Stimulated activated CD8-positive, alpha-beta memory T cell treated with anti-CD3 and anti-CD28 coated beads, Interleukin-4, amount 100 ng/mL, for 4 hours (primary cell): Measurements from ENCODE around the gene MRPL42.
"Not testable (repeated sequence)": the region's sequence is repeated elsewhere in the genome, so short reads cannot be mapped to it uniquely, and the experiment has no call there.

Experiments
- DNase-seq, 2 donors: peaks; one replicate each; pipeline ENCODE4 v3.0.0-alpha.2; 2020; ENCODE audit warnings: low read depth in 2 of 2, low spot score in 1 of 2

Gene MRPL42

DNA sequence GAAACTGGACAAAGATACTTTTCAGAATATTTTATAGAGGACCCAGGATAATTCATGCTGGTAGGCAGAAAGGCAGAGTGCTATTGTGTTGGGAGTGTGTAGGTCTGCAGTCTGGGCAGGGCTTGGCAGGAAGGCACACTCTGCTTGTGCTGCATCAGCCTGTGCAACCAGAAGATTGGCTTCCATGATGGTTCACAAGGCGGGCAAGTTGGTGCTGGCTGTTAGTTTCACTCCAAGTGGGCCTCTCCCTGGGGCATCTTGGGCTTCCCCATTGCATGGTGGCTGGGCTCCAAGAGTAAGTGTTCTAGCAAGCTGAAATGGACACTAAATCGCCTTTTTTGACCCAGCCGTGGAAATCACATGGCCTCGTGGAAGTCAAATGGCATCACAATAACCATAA is 23.7 kb upstream of the MRPL42 start:
- no peak for DNase-seq

DNA sequence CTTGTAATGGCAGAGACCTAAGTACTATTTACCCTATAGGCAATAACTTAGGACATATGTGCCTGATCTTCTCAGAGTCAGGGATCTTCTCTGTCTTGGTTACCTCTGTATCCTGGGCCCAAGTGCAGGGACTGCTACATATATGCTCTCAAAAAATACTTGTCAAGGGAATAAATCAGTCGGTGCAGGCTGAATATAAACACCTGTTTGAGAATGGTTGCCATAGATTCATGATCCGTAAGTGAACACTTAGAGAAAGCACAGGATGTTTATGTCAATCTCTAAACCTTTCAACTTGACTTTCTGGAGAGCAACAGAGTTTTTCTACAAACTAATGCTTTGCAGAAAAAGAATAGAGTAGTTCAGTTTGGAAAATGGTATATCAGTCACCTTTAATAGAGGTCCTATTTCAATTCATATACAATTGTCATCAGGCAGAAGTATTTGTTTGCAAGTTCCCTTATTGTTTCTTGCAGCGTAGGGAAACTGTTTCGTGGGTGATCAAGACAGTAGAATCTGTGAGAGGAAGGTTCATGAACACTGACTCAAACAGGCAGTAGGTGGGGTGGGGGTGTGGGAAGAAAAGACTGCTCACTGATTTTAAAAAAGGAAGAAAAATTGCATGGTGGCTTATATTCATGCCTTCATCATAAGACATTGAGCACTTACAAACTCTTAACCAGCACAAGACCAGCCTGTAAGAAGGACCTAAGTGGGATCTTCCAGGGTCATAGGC is 19.6 kb upstream of the MRPL42 start:
- no peak for DNase-seq

DNA sequence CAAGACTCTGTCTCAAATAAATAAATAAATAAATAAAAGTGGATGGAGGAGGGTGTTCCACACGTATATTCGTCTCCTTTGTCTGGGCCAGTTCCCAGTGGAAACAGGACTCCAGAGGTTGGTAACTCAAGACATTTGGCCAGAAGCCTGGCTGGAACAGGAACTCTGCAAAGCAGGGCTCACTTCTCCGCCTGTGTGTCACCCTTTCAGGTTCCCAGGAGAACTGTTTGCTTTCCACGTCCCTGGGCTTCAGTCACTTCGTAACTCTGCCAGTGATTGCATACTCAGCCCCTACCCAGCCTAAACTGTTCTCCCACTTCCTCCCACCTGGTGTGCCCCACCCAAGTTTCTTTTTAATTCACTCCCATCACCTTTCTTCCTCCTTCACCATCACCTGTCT is 18.5 kb upstream of the MRPL42 start:
- no peak for DNase-seq

DNA sequence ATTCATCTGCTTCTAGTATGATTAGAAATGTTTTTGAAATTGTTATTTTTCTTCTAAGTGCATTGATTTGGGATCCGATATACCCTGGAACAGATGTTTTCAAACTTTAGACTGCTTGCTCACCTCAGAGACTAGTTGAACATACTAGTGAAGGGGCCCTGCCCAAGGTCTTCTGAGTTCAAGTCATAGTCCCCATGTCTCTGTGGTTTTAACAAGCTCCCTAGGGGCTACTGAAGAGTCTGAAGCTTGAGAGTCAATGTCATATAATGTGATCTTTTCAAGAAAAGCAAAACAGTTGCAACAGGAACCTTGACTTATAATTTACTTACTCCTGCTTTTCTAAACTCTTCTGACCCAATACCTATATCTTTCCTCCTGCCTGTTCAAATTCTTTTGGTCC is 18.0 kb upstream of the MRPL42 start:
- DNase-seq: no peak

DNA sequence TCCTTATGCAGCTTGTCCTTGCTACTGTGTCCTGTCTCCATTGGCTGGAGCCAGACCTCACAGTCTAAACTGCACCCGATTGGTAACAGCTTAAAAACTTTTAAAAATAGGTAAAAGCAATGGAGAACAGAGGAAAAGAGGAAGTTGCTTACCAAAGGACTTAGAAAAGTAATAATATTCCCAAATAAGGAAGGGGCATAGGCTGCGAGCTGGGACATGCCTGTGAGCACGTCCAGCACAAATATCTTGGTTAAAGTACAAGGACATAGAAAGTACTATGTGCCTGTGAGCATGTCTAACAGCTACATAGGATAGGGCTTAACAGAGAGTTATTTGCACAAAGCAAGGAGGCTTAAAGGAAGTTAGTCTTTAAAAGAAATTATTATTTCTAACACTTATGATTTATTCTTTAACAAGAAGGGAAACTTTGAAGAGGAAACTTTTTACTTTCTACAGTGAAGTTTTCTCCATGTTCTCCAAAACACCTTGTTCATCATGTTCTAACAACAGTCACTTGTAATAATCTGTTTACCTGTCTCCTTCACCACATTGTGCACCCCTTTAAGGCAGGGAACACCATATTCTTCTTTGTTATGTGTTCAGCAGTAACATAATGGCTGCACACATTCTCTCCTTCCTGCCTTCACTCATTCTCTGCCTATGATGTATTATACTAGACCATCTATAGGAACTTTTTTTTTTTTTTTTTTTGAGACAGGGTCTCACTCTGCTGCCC is 15.7 kb upstream of the MRPL42 start:
- no peak for DNase-seq

DNA sequence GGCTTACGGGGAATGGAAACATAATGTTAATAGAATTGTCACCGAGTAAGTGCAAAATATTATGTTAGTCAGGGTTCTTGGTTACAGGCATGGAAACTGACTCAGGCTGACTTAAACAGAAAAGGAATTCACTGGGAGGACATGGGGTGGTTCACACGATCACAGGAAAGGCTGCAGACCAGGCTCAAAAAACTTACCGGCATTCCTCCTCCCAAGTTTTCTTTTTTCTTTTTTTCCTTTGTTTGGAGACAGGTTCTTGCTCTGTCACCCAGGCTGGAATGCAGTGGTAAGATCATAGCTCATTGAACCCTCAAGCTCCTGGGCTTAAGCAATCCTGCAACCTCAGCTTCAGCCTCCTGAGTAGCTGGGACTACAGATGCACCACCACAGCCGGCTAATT is 13.7 kb upstream of the MRPL42 start:
- no peak for DNase-seq

DNA sequence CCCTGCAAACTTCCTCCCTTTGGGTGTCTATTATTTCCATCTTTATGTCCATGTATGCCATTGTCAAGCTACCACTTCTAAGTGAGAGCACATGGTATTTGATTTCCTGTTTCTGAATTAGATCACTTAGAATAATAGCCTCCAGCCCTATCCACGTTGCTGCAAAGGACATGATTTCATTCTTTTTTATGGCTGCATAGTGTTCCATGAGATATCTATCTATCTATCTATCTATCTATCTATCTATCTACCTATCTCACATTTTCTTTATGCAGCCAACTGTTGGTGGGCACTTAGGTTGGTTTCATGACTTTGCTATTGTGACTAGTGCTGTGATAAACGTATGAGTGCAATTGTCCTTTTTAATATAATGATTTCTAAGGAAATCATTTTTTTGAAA is 11.2 kb upstream of the MRPL42 start:
- no peak for DNase-seq

DNA sequence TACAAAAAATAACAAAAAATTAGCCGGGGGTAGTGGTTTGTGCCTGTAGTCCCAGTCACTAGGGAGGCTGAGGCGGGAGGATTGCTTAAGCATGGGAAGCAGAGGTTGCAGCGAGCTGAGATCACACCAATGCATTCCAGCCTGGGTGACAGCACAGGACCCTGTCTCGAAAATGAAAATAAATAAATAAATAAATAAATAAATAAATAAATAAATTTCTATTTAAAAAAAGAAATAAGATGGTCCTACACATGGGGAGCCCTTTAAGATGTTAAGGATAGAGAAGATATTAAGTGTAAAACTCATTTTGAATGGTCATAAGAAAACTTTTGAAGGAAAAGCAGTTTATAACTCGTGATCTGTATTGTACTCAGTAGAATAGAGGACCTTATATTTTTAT is 8.2 kb upstream of the MRPL42 start:
- no peak for DNase-seq

DNA sequence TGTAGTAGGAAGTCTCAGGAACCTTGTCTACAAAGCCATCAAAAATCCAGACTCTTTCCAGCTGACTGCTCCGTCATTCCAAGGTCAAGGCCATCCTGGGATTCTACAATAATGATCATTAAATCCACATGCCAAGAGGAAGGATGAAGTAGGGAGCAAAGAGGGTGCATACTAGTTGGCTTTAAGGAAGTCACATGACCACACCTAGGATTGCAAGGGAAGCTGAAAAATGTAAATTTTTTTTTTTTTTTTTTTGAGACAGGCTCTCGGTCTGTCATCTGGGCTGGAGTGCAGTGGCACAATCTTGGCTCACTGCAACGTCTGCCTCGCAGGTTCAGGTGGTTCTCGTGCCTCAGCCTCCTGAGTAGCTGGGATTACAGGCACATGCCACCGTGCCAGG is 7.3 kb upstream of the MRPL42 start:
- DNase-seq: no peak

DNA sequence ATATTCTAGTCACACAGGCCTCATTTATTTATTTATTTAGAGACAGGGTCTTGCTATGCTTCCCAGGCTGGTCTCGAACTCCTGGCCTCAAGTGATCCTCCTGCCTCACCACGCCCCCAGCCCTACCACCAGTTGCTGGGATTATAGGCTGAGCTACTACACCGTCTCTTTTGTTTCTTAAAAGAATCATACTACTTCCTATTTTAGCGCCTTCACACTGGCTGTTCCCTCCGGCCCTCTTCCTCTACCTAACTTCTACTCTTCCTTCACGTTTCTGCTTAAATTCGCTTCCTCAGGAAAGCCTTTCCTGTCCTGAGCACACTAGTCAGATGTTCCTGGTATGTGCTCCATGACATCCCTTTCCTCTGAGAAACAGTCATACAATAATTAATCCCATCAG is 6.4 kb upstream of the MRPL42 start:
- no peak for DNase-seq

DNA sequence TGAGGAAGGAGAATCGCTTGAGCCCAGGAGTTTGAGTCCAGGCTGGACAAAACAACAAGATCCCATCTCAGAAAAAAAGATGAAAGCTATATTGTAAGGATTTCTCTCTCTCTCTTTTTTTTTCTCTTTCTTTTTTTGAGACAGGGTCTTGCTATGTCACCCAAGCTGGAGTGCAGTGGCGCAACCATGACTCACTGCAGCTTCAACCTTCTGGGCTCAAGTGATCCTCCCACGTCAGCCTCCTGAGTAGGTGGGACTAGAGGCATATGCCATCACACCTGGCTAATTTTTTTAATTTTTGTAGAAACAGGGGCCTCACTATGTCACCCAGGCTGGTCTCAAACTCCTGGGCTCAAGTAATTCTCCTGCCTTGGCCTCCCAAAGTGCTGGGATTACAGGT is 5.8 kb upstream of the MRPL42 start:
- no peak for DNase-seq

DNA sequence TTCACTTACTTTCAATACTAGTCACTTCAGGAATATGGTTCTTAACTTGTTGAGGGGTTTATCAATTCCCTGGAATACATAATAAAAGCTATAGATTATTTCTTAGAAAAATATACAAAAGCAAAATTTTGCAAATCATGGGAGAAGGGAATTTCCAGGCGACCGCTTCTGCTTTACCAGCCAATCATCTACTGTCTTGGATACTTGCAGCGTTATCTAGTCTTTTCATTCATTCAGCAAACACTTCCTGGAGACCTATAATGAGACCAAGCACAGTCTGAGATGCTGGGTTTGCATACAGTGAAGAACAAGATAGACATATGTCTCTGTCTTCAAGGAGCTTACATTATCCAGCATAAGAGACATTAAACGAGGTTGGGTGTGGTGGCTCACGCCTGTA is 1.5 kb upstream of the MRPL42 start:
- no peak for DNase-seq

DNA sequence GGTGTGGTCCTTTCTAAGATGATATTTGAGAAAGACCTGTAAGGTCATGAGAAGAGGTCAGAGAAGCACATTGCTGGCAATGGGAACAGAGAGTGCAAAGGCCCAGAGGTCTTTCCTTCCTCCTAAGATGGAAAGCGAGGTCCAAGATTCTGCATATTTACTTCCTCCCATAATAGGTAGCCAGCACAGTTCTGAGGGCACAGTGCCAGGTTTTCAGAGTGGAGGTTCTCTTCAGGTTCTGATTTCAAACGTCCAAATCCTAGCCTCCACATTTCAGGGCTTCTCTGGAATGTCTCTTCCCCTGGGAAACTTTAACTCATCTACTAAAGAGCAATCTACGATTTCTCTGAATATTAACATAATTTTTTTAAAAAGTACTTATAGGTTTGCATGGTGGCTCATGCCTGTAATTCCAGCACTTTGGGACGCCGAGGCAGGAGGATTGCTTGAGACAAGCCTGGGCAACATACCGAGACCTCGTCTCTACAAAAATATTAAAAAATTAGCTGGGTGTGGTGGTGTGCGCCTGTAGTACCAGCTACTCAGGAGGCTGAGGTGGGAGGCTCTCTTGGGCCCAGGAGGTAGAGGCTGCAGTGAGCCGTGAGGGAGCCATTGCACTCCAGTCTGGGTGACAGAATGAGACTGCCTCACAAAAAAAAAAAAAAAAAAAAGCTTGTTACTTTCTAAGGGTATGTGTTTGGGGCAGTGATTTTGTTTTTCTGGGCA is 526 bp upstream of the MRPL42 start:
- no peak for DNase-seq

DNA sequence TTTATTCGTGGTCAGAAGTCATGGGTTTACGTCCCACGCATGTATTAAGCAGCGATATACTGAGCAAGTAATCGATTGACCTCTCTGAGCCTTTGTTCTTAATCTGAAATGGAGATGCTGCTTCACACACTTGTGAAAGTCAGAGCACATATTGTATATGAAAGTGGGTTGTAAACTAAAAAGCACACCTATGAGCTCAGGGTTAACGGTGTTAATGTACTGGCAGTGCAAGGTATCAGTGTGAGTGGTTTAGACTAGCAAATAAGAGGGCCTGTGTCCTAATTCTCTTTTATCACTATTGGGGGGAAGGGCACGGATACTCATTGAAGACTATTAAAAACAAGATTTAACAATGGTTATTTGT is 676 bp downstream of the MRPL42 start:
- no peak for DNase-seq

DNA sequence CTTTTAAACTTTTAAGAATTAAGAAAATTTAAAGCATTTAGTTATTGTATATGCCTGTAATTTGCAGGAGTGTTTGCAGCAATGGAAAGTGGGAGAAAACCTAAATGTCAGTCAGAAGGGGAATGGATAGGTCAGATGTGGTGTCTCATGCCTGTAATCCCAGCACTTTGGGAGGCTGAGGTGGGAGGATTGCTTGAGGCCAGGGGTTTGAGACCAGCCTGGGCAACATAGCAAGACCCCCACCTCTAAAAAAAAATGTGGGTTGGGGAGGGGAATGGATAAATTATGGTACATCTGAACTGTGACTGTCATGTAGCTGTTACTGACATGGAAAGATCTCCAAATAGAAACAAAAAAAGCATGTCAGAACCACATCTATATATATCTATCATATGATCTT is 2.1 kb downstream of the MRPL42 start:
- no peak for DNase-seq

DNA sequence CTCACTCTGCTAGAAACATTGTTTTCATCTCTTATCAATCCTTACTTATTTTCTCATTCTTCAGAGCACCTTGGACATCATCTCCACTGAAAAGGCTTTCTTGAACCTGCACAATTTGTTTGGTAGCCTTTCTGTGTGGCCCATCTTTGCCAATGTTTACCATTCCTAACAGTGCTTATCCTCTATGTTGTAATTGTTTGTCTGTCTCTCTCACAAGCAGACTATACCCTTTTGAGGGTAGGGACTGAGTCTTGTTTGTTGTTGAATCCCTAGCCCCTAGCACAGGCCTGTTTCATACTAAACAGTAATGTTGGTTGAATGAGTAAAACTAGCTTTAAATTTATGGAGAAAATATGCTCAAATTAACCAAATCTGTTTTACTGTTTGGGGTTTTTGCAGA is 9.2 kb downstream of the MRPL42 start:
- no peak for DNase-seq

DNA sequence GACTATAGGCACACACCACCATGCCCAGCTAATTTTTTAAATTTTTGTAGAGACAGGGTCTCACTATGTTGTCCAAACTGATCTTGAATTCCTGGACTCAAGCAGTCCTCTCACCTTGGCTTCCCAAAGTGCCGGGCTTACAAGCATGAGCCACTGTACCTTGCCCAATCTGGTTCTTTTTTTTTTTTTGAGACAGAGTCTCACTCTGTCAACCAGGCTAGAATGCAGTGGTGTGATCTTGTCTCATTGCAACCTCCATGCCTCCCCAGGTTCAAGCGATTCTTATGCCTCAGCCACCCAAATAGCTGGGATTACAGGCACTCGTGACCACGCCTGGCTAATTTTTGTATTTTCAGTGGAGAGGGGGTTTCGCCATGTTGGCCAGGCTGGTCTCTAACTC is 15.4 kb downstream of the MRPL42 start:
- DNase-seq: no peak

DNA sequence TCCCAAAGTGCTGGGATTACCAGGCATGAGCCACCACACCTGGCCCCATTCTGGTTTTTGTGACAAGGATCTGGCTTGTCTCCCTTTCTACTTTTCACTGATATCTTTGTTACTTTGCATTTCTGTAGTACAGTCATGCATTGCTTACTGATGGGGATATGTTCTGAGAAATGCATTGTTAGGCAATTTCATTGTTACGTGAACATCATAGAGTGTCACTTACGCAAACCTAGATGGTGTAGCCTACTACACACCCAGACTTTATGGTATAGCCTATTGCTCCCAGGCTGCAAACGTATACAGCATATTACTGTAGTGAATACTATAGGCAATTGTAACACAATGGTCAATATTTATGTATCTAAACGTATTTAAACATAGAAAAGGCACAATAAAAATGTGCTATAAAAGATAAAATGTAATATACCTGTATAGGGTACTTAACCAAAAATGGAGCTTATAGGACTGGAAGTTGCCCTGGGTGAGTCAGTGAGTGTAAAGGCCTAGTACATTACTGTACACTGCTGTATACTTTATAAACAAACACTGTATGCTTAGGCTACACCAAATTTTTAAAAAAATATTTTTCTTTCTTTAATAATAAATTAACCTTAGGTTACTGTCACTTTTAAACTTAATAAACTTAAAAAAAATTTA is 16.0 kb downstream of the MRPL42 start:
- DNase-seq: no peak

DNA sequence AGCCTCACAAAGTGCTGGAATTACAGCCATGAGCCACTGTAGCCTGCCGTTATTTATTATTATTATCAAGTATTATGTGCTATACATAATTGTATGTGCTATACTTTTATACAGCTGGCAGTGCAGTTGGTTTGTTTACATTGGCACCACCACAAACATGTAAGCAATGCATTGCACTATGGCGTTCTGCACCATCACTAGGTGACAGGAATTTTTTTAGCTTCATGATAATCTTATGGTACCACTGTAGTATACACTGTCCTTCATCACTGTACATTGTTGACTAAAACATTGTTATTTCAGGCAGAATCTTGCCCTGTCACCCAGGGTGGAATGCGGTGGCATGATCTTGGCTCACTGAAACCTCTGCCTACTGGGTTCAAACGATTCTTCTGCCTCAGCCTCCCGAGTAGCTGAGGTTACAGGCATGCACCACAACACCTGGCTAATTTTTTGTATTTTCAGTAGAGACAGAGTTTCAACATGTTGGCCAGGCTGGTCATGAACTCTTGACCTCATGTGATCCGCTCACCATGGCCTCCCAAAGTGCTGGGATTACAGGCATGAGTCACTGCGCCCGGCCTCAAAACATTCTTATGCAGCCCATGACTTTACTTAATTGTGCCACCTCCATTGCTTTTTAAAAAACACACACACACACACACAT is 17.1 kb downstream of the MRPL42 start:
- DNase-seq: no peak

DNA sequence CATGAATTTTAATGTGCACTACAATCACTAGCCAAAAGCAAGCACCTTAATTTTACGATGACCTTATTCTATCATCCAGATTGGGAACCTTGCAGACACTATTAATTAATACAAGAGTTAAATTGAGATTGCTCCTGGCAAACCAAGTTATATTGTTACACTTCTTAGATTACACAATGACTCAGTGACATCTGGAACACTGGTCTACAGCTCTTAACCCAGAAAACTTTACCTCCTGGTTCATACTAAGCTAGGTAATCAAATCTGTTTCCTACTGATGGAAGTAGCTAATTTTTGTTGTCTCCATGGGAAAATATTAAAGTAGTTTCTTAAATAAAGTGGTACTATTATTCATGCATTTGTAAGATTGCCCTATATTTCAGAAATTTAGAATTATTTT is 25.5 kb downstream of the MRPL42 start:
- DNase-seq: not testable (repeated sequence)

DNA sequence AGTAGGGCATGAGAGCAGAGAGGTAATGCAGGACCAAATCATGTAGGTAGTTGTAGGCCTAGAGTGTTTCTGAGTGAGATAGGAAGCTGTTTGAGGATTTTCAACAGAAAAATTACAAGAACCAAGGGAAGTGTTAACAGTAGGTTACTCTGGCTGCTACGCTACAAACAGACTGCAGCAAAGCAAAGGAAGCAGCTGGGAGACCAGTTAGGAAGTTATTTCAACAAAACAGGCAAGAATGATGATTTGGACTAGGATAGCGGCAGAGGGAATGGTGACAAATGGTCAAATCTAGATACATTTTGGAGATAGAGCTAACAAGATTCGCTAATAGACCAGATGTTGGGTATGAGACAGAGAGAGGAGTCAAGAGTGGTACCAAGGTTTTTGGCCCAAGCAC is 26.8 kb downstream of the MRPL42 start:
- no peak for DNase-seq
